WTC11 (cell line): ENCODE data around the gene MRE11. TPM values are rescaled to one million over a fixed set of nuclear protein-coding genes. Genes with fewer than 3 reads are reported as not detected.

ENCODE experiments used
- ATAC-seq: fragments of 200-7000 bp; cut with Tn5 transposase; 2 replicates; pipeline ENCODE4 v1.10.0; 2021; ENCODE audit warnings: mild to moderate bottlenecking, moderate library complexity
- CTCF ChIA-PET: fragments of 300-600 bp; sonication (Branson Sonifier 250); formaldehyde crosslinking; loops from one replicate; lab custom pipeline; 2021; ENCODE audit warnings: antibody characterized with exemption; lab: Charles Lee
- POLR2A ChIA-PET: fragments of 350-600 bp; sonication (Branson Sonifier 250); formaldehyde crosslinking; loops from one replicate; lab custom pipeline; 2021; ENCODE audit warnings: antibody characterized with exemption; lab: Charles Lee
- DNase-seq: peaks from one replicate; pipeline ENCODE4 v3.0.0; 2021; ENCODE audit warnings: low spot score
- H3K27ac Mint-ChIP-seq: 2 replicates; pipeline ENCODE4 v1.8.0; 2021; ENCODE audit warnings: mixed read lengths
- H3K27me3 Mint-ChIP-seq: 2 replicates; pipeline ENCODE4 v1.8.0; 2021; ENCODE audit warnings: low read depth, mild to moderate bottlenecking, moderate library complexity, mixed read lengths
- H3K36me3 Mint-ChIP-seq: 2 replicates; pipeline ENCODE4 v1.8.0; 2021; ENCODE audit warnings: mixed read lengths
- H3K4me1 Mint-ChIP-seq: 2 replicates; pipeline ENCODE4 v1.8.0; 2022; ENCODE audit warnings: mixed read lengths
- H3K4me3 Mint-ChIP-seq: 2 replicates; pipeline ENCODE4 v1.8.0; 2021; ENCODE audit warnings: mild to moderate bottlenecking, moderate library complexity, mixed read lengths
- H3K9me3 Mint-ChIP-seq: 2 replicates; pipeline ENCODE4 v1.8.0; 2021; ENCODE audit warnings: mixed read lengths
- ESRRA ChIP-seq: sonication (generic); formaldehyde crosslinking; IDR thresholded peaks from 2 replicates; pipeline ENCODE4 v1.8.1; 2022; ENCODE audit warnings: mild to moderate bottlenecking, missing genetic modification reagents, borderline replicate concordance
- FOXP1 ChIP-seq: sonication (generic); formaldehyde crosslinking; IDR thresholded peaks from 2 replicates; pipeline ENCODE4 v1.8.0; 2022; ENCODE audit warnings: missing genetic modification reagents, mild to moderate bottlenecking, moderate library complexity, borderline replicate concordance
- IRF1 ChIP-seq: sonication (generic); formaldehyde crosslinking; IDR thresholded peaks from 2 replicates; pipeline ENCODE4 v1.8.0; 2023; ENCODE audit warnings: missing genetic modification reagents
- KAT7 ChIP-seq: sonication (generic); formaldehyde crosslinking; IDR thresholded peaks from 2 replicates; pipeline ENCODE4 v1.8.1; 2023; ENCODE audit warnings: missing genetic modification reagents, mild to moderate bottlenecking, borderline replicate concordance
- NFATC4 ChIP-seq: fragments of 250-450 bp; sonication (Bioruptor Pico); IDR thresholded peaks from 2 replicates; pipeline ENCODE4 v1.9.0; 2021; ENCODE audit warnings: mild to moderate bottlenecking
- NR1H2 ChIP-seq: sonication (generic); formaldehyde crosslinking; IDR thresholded peaks from 2 replicates; pipeline ENCODE4 v1.9.0; 2021; ENCODE audit warnings: mild to moderate bottlenecking, moderate library complexity, missing genetic modification reagents
- OVOL2 ChIP-seq: fragments of 250-450 bp; sonication (Bioruptor Pico); IDR thresholded peaks from 2 replicates; pipeline ENCODE4 v1.9.0; 2021; ENCODE audit warnings: mild to moderate bottlenecking, borderline replicate concordance
- PRRX2 ChIP-seq: fragments of 250-450 bp; sonication (Bioruptor Pico); IDR thresholded peaks from 2 replicates; pipeline ENCODE4 v1.8.0; 2021; ENCODE audit warnings: mild to moderate bottlenecking
- RELA ChIP-seq: sonication (generic); formaldehyde crosslinking; IDR thresholded peaks from 2 replicates; pipeline ENCODE4 v1.8.1; 2022; ENCODE audit warnings: missing genetic modification reagents, mild to moderate bottlenecking, borderline replicate concordance
- SMAD3 ChIP-seq: sonication (generic); formaldehyde crosslinking; IDR thresholded peaks from 2 replicates; pipeline ENCODE4 v1.8.0; 2022; ENCODE audit warnings: missing genetic modification reagents, mild to moderate bottlenecking, borderline replicate concordance
- TEAD1 ChIP-seq: sonication (generic); formaldehyde crosslinking; IDR thresholded peaks from 2 replicates; pipeline ENCODE4 v1.8.0; 2022; ENCODE audit warnings: mild to moderate bottlenecking, missing genetic modification reagents
- ZBTB43 ChIP-seq: sonication (generic); formaldehyde crosslinking; IDR thresholded peaks from 2 replicates; pipeline ENCODE4 v1.8.1; 2023; ENCODE audit warnings: mild to moderate bottlenecking, missing genetic modification reagents
- ZNF416 ChIP-seq: fragments of 250-450 bp; sonication (Bioruptor Pico); IDR thresholded peaks from 2 replicates; pipeline ENCODE4 v1.9.0; 2021; ENCODE audit warnings: mild to moderate bottlenecking, inconsistent platforms
- total RNA-seq: library from RNA; stranded (reverse); gene quantifications from 3 replicates; pipeline ENCODE4 v1.2.3, GENCODE V29; 2021
- TF ChIP-seq, protein P1 (sequence below): fragments of 200-600 bp; IDR thresholded peaks from 2 replicates; pipeline ENCODE4 v1.8.0; 2022; ENCODE audit warnings: antibody characterized with exemption
- TF ChIP-seq, protein P2 (sequence below): fragments of 250-450 bp; sonication (Bioruptor Pico); IDR thresholded peaks from 2 replicates; pipeline ENCODE4 v1.9.0; 2021; ENCODE audit warnings: mild to moderate bottlenecking, borderline replicate concordance
- TF ChIP-seq, protein P3 (sequence below): sonication (generic); formaldehyde crosslinking; IDR thresholded peaks from 2 replicates; pipeline ENCODE4 v1.8.1; 2022; ENCODE audit warnings: mild to moderate bottlenecking, missing genetic modification reagents, moderate library complexity, borderline replicate concordance
- TF ChIP-seq, protein P4 (sequence below): sonication (generic); formaldehyde crosslinking; IDR thresholded peaks from 2 replicates; pipeline ENCODE4 v1.8.1; 2022; ENCODE audit warnings: mild to moderate bottlenecking, moderate library complexity, missing genetic modification reagents

The MRE11 gene
- total RNA-seq, 1 experiment from 2014 or later, result 34.3 TPM

DNA sequence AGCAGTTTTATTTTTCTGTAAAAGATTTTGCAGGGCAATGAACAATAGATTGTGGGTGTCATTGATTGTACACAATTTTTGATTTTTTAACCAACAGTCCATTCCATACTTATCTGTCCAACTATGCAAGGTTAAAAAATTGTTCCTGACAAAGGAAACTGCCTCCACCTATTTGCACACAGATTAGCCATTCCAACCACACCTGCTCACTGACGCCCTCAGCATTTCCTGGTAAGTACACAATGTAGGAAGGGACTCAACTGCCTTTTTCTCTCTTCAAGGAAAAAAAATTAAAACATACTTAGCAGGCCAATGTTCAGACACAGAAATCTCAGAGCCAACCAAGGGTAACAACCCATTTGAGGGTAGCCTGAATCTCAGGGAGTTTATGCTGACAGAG lies 45.8 kb upstream of the MRE11 start (continued):
- TF ChIP-seq, protein P1, sequence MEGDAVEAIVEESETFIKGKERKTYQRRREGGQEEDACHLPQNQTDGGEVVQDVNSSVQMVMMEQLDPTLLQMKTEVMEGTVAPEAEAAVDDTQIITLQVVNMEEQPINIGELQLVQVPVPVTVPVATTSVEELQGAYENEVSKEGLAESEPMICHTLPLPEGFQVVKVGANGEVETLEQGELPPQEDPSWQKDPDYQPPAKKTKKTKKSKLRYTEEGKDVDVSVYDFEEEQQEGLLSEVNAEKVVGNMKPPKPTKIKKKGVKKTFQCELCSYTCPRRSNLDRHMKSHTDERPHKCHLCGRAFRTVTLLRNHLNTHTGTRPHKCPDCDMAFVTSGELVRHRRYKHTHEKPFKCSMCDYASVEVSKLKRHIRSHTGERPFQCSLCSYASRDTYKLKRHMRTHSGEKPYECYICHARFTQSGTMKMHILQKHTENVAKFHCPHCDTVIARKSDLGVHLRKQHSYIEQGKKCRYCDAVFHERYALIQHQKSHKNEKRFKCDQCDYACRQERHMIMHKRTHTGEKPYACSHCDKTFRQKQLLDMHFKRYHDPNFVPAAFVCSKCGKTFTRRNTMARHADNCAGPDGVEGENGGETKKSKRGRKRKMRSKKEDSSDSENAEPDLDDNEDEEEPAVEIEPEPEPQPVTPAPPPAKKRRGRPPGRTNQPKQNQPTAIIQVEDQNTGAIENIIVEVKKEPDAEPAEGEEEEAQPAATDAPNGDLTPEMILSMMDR, result no peak

DNA sequence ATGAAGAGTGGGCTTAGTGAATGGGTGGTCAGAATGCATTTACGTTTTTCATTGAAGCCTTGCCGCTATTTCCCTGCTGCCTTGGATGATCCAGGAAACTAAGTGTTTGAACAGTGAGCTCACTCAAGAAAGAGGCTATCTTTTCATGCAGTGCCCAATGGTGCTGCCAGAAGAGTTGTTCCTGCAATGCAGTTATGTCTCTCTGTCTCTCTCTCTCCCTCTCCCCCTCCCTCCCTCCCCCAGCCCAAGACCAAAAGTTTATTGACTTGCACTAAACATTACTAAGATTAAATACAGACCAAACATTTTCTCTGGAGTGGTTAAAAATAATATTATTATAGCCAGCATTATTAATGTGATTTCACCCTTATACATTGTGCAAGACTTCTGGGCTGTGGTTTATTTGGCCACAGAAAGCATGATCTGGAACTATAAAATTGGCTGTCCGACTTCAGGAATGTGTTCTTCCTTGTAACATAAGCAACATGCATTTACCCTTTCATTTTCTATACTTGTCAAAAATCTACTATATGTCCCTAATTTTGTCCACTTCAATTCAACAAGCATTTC lies 43.5 kb upstream of the MRE11 start:
- POLR2A ChIA-PET, result no interaction called here
- Mint-ChIP-seq H3K9me3 (no peaks in the 10 kb centered on the region), H3K27me3 (peaks cover 10% of the 10 kb centered on the region), H3K27ac (no peak overlapping the region), H3K4me1 (peaks cover 6% of the 10 kb centered on the region; the same call in 1 of the 2 replicates), H3K36me3 (no peaks in the 10 kb centered on the region), H3K4me3 (no peak overlapping the region)
- TF ChIP-seq, protein P2, sequence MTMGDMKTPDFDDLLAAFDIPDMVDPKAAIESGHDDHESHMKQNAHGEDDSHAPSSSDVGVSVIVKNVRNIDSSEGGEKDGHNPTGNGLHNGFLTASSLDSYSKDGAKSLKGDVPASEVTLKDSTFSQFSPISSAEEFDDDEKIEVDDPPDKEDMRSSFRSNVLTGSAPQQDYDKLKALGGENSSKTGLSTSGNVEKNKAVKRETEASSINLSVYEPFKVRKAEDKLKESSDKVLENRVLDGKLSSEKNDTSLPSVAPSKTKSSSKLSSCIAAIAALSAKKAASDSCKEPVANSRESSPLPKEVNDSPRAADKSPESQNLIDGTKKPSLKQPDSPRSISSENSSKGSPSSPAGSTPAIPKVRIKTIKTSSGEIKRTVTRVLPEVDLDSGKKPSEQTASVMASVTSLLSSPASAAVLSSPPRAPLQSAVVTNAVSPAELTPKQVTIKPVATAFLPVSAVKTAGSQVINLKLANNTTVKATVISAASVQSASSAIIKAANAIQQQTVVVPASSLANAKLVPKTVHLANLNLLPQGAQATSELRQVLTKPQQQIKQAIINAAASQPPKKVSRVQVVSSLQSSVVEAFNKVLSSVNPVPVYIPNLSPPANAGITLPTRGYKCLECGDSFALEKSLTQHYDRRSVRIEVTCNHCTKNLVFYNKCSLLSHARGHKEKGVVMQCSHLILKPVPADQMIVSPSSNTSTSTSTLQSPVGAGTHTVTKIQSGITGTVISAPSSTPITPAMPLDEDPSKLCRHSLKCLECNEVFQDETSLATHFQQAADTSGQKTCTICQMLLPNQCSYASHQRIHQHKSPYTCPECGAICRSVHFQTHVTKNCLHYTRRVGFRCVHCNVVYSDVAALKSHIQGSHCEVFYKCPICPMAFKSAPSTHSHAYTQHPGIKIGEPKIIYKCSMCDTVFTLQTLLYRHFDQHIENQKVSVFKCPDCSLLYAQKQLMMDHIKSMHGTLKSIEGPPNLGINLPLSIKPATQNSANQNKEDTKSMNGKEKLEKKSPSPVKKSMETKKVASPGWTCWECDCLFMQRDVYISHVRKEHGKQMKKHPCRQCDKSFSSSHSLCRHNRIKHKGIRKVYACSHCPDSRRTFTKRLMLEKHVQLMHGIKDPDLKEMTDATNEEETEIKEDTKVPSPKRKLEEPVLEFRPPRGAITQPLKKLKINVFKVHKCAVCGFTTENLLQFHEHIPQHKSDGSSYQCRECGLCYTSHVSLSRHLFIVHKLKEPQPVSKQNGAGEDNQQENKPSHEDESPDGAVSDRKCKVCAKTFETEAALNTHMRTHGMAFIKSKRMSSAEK (CRISPR knock-in tag), result no peak
- TF ChIP-seq PRRX2 (CRISPR knock-in tag) (no peak), SMAD3 (CRISPR knock-in tag) (no peak), ESRRA (CRISPR knock-in tag) (no peak), OVOL2 (CRISPR knock-in tag) (no peak), FOXP1 (CRISPR knock-in tag) (no peak), ZNF416 (no peak), IRF1 (CRISPR knock-in tag) (no peak)
- TF ChIP-seq, protein P3, sequence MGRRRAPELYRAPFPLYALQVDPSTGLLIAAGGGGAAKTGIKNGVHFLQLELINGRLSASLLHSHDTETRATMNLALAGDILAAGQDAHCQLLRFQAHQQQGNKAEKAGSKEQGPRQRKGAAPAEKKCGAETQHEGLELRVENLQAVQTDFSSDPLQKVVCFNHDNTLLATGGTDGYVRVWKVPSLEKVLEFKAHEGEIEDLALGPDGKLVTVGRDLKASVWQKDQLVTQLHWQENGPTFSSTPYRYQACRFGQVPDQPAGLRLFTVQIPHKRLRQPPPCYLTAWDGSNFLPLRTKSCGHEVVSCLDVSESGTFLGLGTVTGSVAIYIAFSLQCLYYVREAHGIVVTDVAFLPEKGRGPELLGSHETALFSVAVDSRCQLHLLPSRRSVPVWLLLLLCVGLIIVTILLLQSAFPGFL (CRISPR knock-in tag), result no peak
- ATAC-seq (no peak), DNase-seq (no peak)
- CTCF ChIA-PET, result no interaction called here

- Mint-ChIP-seq H3K36me3 (no peaks in the 10 kb centered on the region), H3K27ac (no peak overlapping the region), H3K4me3 (no peak overlapping the region), H3K9me3 (no peaks in the 10 kb centered on the region), H3K27me3 (peaks cover 5% of the 10 kb centered on the region), H3K4me1 (no peaks in the 10 kb centered on the region)
- ATAC-seq (no peak), DNase-seq (no peak)
- ChIA-PET CTCF (no interaction called here), POLR2A (no interaction called here)
- TF ChIP-seq ZBTB43 (CRISPR knock-in tag) (no peak), KAT7 (no peak), NFATC4 (CRISPR knock-in tag) (no peak), NR1H2 (CRISPR knock-in tag) (no peak), RELA (CRISPR knock-in tag) (no peak), TEAD1 (CRISPR knock-in tag) (no peak), FOXP1 (CRISPR knock-in tag) (no peak)
- TF ChIP-seq, protein P3 (CRISPR knock-in tag), result no peak
- TF ChIP-seq, protein P4, sequence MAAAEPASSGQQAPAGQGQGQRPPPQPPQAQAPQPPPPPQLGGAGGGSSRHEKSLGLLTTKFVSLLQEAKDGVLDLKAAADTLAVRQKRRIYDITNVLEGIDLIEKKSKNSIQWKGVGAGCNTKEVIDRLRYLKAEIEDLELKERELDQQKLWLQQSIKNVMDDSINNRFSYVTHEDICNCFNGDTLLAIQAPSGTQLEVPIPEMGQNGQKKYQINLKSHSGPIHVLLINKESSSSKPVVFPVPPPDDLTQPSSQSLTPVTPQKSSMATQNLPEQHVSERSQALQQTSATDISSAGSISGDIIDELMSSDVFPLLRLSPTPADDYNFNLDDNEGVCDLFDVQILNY, result no peak
These were observed 42.7 kb upstream of the MRE11 start for GRCh38 chr11:94536386-94536785.
